ENCODE results near the gene BFSP1.

- no peak for TF ChIP-seq CTCF (IDR thresholded peaks at IDR 0.05)
- TF ChIP-seq POLR2A (IDR thresholded peaks at IDR 0.05): no peak
Observed at GRCh38 chr20:17555106-17555505, 23.9 kb upstream of the BFSP1 start.
